ENCODE results near the gene GARIN5A.

The GARIN5A gene

DNA sequence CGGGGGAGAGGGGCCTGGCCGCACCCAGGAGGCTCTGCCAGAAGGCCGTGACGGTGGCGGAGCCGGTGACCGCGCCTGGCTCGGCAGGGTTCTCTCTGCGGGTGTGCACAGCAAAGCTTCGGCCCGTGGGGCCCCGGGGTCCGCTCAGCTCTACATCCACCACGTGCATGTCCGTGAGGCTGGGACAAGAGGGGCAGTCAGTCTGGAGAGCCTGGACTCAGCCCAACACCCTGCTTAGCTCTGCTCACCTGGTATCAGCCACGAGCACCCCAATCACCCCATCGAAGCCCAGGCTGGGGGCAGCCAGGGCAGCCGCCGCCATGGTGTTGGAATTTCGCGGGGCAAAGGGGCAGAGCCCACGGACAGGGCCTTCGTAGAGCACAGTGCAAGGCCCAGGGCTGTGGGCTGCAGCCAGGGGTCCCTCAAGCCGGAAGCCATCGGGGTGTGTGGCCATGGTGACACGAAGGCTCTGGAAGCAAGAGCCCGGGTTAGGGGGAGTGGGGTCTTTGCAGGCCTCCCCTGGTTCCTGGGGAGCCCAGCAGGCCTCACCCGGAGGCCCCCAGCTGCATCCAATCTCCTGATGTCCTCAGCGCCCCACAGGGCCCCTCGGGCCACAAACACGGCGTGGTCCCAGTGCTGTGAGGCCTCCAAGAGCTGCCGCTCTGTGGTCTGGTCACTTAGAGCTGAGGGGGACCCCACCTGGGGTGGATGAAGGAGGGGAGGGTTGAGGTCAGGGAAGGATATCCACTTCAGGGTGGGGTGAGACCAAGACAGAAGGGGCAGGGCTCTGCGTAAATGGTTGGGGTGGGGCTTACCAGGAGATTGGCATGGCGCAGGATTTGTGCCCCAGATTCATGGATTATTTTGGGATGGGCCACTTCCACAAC lies 35.7 kb upstream of the GARIN5A start:
- H3K36me3 ChIP-seq (ENCODE audit: control insufficient read depth in 4 of 4, insufficient read depth in 4 of 4, low read length in 3 of 4) = no peaks in the 10 kb centered on the region
- peak overlapping the region in 4 of 7 experiments; percentile 61 to 82 (median 76) for H3K4me3 ChIP-seq (ENCODE audit: control insufficient read depth in 1 of 7, extremely low read depth in 1 of 7, insufficient read depth in 4 of 7, low read depth in 2 of 7, low read length in 6 of 7)
- WGBS (ENCODE audit: insufficient coverage) = 94% methylated on average over 33 of the region's 36 CpGs
- H3K27ac ChIP-seq (ENCODE audit: insufficient read depth in 1 of 2, low read depth in 1 of 2, low read length in 2 of 2, poor library complexity in 1 of 2, severe bottlenecking in 2 of 2) = no peak overlapping the region
- DNase-seq = no peak
- CTCF ChIA-PET = interaction anchor here (2.1 kb wide), 1 partner anchor 24 kb away, joined by 6 read pairs; no protein-coding TSS in a partner anchor
- no peaks in the 10 kb centered on the region for H3K9me3 ChIP-seq (ENCODE audit: control extremely low read depth in 1 of 5, control insufficient read depth in 4 of 5, insufficient read depth in 2 of 5, low read depth in 1 of 5, low read length in 4 of 5)
- H3K4me1 ChIP-seq (ENCODE audit: control extremely low read depth in 1 of 4, control insufficient read depth in 4 of 4, insufficient read depth in 4 of 4, low read length in 3 of 4) = peaks cover 0 to 17% (median 12%) of the 10 kb centered on the region in 4 experiments
- H3K27me3 ChIP-seq (replicated peaks in 2 of 5; ENCODE audit: control insufficient read depth in 4 of 5, insufficient read depth in 5 of 5, low read length in 4 of 5) = peaks cover 0 to 42% (median 11%) of the 10 kb centered on the region in 5 experiments
- POLR2A ChIA-PET = no interaction called here

DNA sequence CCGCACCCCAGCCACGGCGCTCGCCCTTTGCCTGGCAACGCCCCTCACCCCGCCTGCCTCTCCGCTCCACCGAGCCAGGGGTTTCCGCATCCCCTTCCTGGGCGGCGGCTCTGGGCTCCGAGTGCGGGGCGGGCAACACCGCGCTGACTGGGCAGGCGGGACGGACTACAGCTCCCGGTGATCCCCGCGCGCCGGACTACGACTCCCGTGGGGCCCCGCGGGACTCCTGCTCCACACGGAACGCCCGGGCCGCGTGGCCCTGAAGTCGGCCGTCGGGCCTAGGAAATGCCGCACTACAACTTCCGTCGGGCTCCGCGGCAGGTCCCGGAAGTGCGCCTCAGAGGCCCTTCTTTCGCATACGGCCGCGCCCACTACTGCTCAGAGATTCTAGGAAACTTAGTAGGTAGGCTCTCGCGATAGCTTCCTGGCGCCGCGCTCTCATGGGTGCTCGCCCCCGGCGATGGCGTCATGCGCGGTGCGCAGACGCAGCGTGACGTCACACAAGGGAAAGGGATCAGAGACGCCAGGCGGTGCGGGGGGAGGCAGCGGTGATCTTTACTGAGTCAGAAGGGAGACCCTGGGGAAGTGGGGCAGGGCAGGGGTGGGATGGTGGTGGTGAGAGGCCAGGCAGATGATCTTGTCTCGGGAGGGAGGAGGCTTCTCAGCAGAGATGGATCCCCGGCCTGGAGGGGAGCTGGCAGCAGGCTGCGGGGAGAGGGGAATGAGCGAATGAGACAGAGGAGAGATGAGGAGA lies 34.6 kb upstream of the GARIN5A start, which contains the start of gene JOSD2:
TSS of gene JOSD2 (minus strand) at position 123 of the 754 bp plus-strand sequence. CDS start 760 bp downstream, outside the sequence.
- Histone ChIP-seq H3K4me1 (ENCODE audit: control extremely low read depth in 1 of 4, control insufficient read depth in 4 of 4, insufficient read depth in 4 of 4, low read length in 3 of 4) (peaks cover 0 to 17% (median 12%) of the 10 kb centered on the region in 4 experiments), H3K4me3 (ENCODE audit: control insufficient read depth in 1 of 7, extremely low read depth in 1 of 7, insufficient read depth in 4 of 7, low read depth in 2 of 7, low read length in 6 of 7) (peak within 1 kb of the TSS; percentile 19 to 82 (median 73)), H3K36me3 (ENCODE audit: control insufficient read depth in 4 of 4, insufficient read depth in 4 of 4, low read length in 3 of 4) (peaks cover 0 to 1% (median 0%) of the 10 kb centered on the region in 4 experiments), H3K27me3 (replicated peaks in 2 of 5; ENCODE audit: control insufficient read depth in 4 of 5, insufficient read depth in 5 of 5, low read length in 4 of 5) (peaks cover 0 to 33% (median 9%) of the 10 kb centered on the region in 5 experiments), H3K27ac (ENCODE audit: insufficient read depth in 1 of 2, low read depth in 1 of 2, low read length in 2 of 2, poor library complexity in 1 of 2, severe bottlenecking in 2 of 2) (peak within 1 kb of the TSS; percentile 46 to 83), H3K9me3 (ENCODE audit: control extremely low read depth in 1 of 5, control insufficient read depth in 4 of 5, insufficient read depth in 2 of 5, low read depth in 1 of 5, low read length in 4 of 5) (no peaks in the 10 kb centered on the region)
- ChIA-PET POLR2A (no interaction called here), CTCF (interaction anchor here (1.1 to 2.1 kb wide), 2 partner anchors 25 to 51 kb away, joined by 3 to 6 read pairs; no protein-coding TSS in a partner anchor)
- DNase-seq = peak; percentile 99 to 100 (median 100)
- 2% methylated on average over 62 of the region's 69 CpGs for WGBS (ENCODE audit: insufficient coverage)

DNA sequence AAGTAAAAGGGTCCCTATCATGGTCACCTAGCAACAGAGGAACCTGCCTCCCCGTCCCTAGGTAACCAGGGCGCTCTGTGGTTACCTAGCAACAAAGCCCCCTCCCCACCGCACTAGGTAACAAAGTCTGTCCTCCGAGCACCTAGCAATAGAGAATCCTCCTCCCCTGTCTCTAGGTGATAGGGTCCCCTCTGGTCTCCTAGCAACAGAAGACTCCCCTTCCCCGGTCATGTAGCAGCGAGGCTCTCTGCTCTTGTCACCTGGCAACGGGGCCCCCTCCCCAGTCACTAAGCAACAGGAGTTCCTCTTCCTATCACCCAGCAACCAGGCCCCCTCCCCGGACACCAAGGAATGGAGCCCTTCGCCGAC lies 34.0 kb upstream of the GARIN5A start:
- peaks cover 0 to 27% (median 9%) of the 10 kb centered on the region in 5 experiments for H3K27me3 ChIP-seq (replicated peaks in 2 of 5; ENCODE audit: control insufficient read depth in 4 of 5, insufficient read depth in 5 of 5, low read length in 4 of 5)
- peak in 1 of 3 donors; percentile 92 for DNase-seq
- H3K9me3 ChIP-seq (ENCODE audit: control extremely low read depth in 1 of 5, control insufficient read depth in 4 of 5, insufficient read depth in 2 of 5, low read depth in 1 of 5, low read length in 4 of 5) = no peaks in the 10 kb centered on the region
- H3K36me3 ChIP-seq (ENCODE audit: control insufficient read depth in 4 of 4, insufficient read depth in 4 of 4, low read length in 3 of 4) = peaks cover 0 to 4% (median under 1%) of the 10 kb centered on the region in 4 experiments
- H3K27ac ChIP-seq (ENCODE audit: insufficient read depth in 1 of 2, low read depth in 1 of 2, low read length in 2 of 2, poor library complexity in 1 of 2, severe bottlenecking in 2 of 2) = peak overlapping the region; percentile 46 to 71
- 21% methylated on average over 5 of the region's 10 CpGs for WGBS (ENCODE audit: insufficient coverage)
- H3K4me1 ChIP-seq (ENCODE audit: control extremely low read depth in 1 of 4, control insufficient read depth in 4 of 4, insufficient read depth in 4 of 4, low read length in 3 of 4) = peaks cover 0 to 17% (median 12%) of the 10 kb centered on the region in 4 experiments
- H3K4me3 ChIP-seq (ENCODE audit: control insufficient read depth in 1 of 7, extremely low read depth in 1 of 7, insufficient read depth in 4 of 7, low read depth in 2 of 7, low read length in 6 of 7) = peak overlapping the region; percentile 19 to 82 (median 73)
- CTCF ChIA-PET = interaction anchor here (1.1 kb wide), 1 partner anchor 50 kb away, joined by 3 read pairs; no protein-coding TSS in a partner anchor
- POLR2A ChIA-PET = no interaction called here

DNA sequence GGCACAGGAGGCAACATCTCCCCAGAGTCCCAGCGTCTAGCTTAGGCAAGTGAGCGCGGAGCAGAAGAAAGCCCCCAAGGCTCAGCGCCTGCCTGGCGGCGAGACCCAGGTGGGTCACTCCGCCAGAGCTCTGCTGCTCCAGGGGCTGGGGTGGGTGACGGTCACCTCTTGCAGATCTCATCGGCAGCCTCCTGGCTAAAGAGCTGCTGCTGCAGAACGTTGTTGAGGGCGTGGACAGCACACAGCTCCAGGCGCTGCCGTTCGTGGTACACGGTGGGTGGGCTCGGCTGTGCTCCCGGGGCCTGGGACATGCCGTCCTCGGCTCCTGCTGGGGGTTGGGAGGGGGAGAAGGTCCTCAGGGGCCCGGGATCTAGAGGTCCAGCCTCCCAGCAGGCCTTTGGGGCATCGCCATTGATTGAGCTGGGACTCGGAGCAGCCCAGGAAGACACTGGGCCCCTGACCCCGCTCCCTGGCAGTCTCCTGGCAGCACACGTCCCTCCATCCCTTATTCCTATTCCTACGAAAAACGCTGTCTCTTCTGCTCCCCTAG lies 33.5 kb upstream of the GARIN5A start:
- Histone ChIP-seq H3K27me3 (replicated peaks in 2 of 5; ENCODE audit: control insufficient read depth in 4 of 5, insufficient read depth in 5 of 5, low read length in 4 of 5) (peaks cover 0 to 23% (median 9%) of the 10 kb centered on the region in 5 experiments), H3K4me1 (ENCODE audit: control extremely low read depth in 1 of 4, control insufficient read depth in 4 of 4, insufficient read depth in 4 of 4, low read length in 3 of 4) (peaks cover 0 to 17% (median 12%) of the 10 kb centered on the region in 4 experiments), H3K9me3 (ENCODE audit: control extremely low read depth in 1 of 5, control insufficient read depth in 4 of 5, insufficient read depth in 2 of 5, low read depth in 1 of 5, low read length in 4 of 5) (no peaks in the 10 kb centered on the region), H3K27ac (ENCODE audit: insufficient read depth in 1 of 2, low read depth in 1 of 2, low read length in 2 of 2, poor library complexity in 1 of 2, severe bottlenecking in 2 of 2) (peak overlapping the region; percentile 46 to 71), H3K4me3 (ENCODE audit: control insufficient read depth in 1 of 7, extremely low read depth in 1 of 7, insufficient read depth in 4 of 7, low read depth in 2 of 7, low read length in 6 of 7) (peak overlapping the region in 4 of 7 experiments; percentile 73 to 82 (median 77)), H3K36me3 (ENCODE audit: control insufficient read depth in 4 of 4, insufficient read depth in 4 of 4, low read length in 3 of 4) (peaks cover 0 to 4% (median under 1%) of the 10 kb centered on the region in 4 experiments)
- CTCF ChIA-PET = interaction anchor here (1.1 to 1.3 kb wide), 2 partner anchors 13 to 50 kb away, joined by 3 to 4 read pairs; no protein-coding TSS in a partner anchor
- 87% methylated on average over 16 of the region's 26 CpGs for WGBS (ENCODE audit: insufficient coverage)
- no peak for DNase-seq
- POLR2A ChIA-PET = no interaction called here

DNA sequence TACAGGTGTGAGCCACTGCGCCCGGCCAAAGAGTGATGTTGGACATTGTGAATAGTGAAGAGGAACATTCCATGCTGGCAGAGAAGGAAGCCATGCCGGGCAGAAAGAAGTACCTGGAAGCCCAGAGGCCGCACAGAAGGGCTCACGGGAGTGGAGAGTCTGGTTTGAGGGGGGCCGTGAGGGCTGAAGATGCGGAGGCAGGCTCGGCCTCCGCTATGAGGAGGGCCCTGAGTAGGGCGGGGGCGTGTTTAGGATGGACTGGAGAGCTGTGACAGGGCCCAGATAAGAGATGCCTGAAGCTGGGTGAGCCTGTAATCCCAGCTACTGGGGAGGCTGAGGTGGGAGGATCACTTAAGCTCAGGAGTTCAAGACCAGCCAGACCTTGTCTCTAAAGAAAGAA lies 32.7 kb upstream of the GARIN5A start:
- Histone ChIP-seq H3K4me3 (ENCODE audit: control insufficient read depth in 1 of 7, extremely low read depth in 1 of 7, insufficient read depth in 4 of 7, low read depth in 2 of 7, low read length in 6 of 7) (no peak overlapping the region), H3K36me3 (ENCODE audit: control insufficient read depth in 4 of 4, insufficient read depth in 4 of 4, low read length in 3 of 4) (peaks cover 0 to 4% (median under 1%) of the 10 kb centered on the region in 4 experiments), H3K9me3 (ENCODE audit: control extremely low read depth in 1 of 5, control insufficient read depth in 4 of 5, insufficient read depth in 2 of 5, low read depth in 1 of 5, low read length in 4 of 5) (no peaks in the 10 kb centered on the region), H3K27ac (ENCODE audit: insufficient read depth in 1 of 2, low read depth in 1 of 2, low read length in 2 of 2, poor library complexity in 1 of 2, severe bottlenecking in 2 of 2) (no peak overlapping the region), H3K4me1 (ENCODE audit: control extremely low read depth in 1 of 4, control insufficient read depth in 4 of 4, insufficient read depth in 4 of 4, low read length in 3 of 4) (peaks cover 0 to 16% (median 12%) of the 10 kb centered on the region in 4 experiments), H3K27me3 (replicated peaks in 2 of 5; ENCODE audit: control insufficient read depth in 4 of 5, insufficient read depth in 5 of 5, low read length in 4 of 5) (peaks cover 0 to 15% (median 3%) of the 10 kb centered on the region in 5 experiments)
- no peak for DNase-seq
- POLR2A ChIA-PET = no interaction called here
- CTCF ChIA-PET = interaction anchor here (1.3 kb wide), 1 partner anchor 12 kb away, joined by 4 read pairs; no protein-coding TSS in a partner anchor
- 97% methylated on average over 6 of the region's 11 CpGs for WGBS (ENCODE audit: insufficient coverage)

DNA sequence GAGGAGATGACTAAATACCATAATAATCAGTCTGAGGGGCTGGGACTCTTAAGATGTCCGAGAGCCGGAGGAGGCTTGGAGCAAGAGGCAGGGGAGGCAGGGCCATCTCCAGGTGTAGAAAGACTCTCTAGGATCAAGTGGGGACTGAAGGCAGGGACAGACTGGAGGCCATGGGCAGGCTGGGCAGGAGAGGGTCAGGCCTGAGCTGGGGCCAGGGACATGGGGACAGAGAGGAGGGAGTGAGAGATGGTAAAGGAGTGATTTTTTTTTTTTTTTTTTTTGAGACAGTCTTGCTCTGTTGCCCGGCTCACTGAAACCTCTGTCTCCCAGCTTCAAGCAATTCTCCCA lies 32.2 kb upstream of the GARIN5A start:
- peaks cover 0 to 4% (median under 1%) of the 10 kb centered on the region in 4 experiments for H3K36me3 ChIP-seq (ENCODE audit: control insufficient read depth in 4 of 4, insufficient read depth in 4 of 4, low read length in 3 of 4)
- CTCF ChIA-PET = interaction anchor here (1.3 kb wide), 1 partner anchor 12 kb away, joined by 4 read pairs; no protein-coding TSS in a partner anchor
- H3K4me1 ChIP-seq (ENCODE audit: control extremely low read depth in 1 of 4, control insufficient read depth in 4 of 4, insufficient read depth in 4 of 4, low read length in 3 of 4) = peaks cover 0 to 15% (median 12%) of the 10 kb centered on the region in 4 experiments
- POLR2A ChIA-PET = interaction anchor here (0.6 kb wide), 1 partner anchor 79 kb away, joined by 3 read pairs; no protein-coding TSS in a partner anchor
- H3K27me3 ChIP-seq (replicated peaks in 2 of 5; ENCODE audit: control insufficient read depth in 4 of 5, insufficient read depth in 5 of 5, low read length in 4 of 5) = peaks cover 0 to 9% (median 0%) of the 10 kb centered on the region in 5 experiments
- WGBS (ENCODE audit: insufficient coverage) = no CpG with 5 or more reads among the region's 3 CpGs
- no peak overlapping the region for H3K4me3 ChIP-seq (ENCODE audit: control insufficient read depth in 1 of 7, extremely low read depth in 1 of 7, insufficient read depth in 4 of 7, low read depth in 2 of 7, low read length in 6 of 7)
- H3K27ac ChIP-seq (ENCODE audit: insufficient read depth in 1 of 2, low read depth in 1 of 2, low read length in 2 of 2, poor library complexity in 1 of 2, severe bottlenecking in 2 of 2) = no peak overlapping the region
- DNase-seq = no peak
- no peaks in the 10 kb centered on the region for H3K9me3 ChIP-seq (ENCODE audit: control extremely low read depth in 1 of 5, control insufficient read depth in 4 of 5, insufficient read depth in 2 of 5, low read depth in 1 of 5, low read length in 4 of 5)
